PC-9 (cell line): Measurements from ENCODE around the gene TMEM132D. TPM values are rescaled to one million over a fixed set of nuclear protein-coding genes. Genes with fewer than 3 reads are reported as not detected.

Experiments
- BruUV-seq: library from RNA; stranded (reverse); fragments of 400-500 nt; replicated peaks from 2 replicates; lab custom pipeline; 2021; lab: Mats Ljungman, UMichigan
- CTCF ChIA-PET: fragments of 300-600 bp; sonication (Branson Sonifier 250); formaldehyde crosslinking; loops from one replicate; lab custom pipeline; 2022; ENCODE audit warnings: antibody characterized with exemption; lab: Charles Lee
- POLR2A ChIA-PET: fragments of 300-600 bp; sonication (Branson Sonifier 250); formaldehyde crosslinking; loops from one replicate; lab custom pipeline; 2022; ENCODE audit warnings: antibody characterized with exemption; ENCODE audit not compliant: unreplicated experiment; lab: Charles Lee
- DNase-seq, 2 experiments: peaks; one replicate each; pipeline versions ENCODE4 v3.0.0 to v3.0.0-alpha.2; 2015 to 2022; ENCODE audit warnings: mixed read lengths in 1 of 2
- H2AFZ ChIP-seq: fragments of 200-600 bp; sonication (generic); 2 replicates; pipeline ENCODE4 v1.8.1; 2017; ENCODE audit warnings: antibody characterized with exemption
- H3F3A ChIP-seq: fragments of 200-600 bp; sonication (generic); 2 replicates; pipeline ENCODE4 v1.8.1; 2017; ENCODE audit warnings: antibody characterized with exemption, mild to moderate bottlenecking, low read depth; ENCODE audit not compliant: insufficient read depth
- H3K27ac ChIP-seq: fragments of 200-600 bp; sonication (generic); 2 replicates; pipeline ENCODE4 v1.6.1; 2016; ENCODE audit warnings: mixed run types
- H3K27me3 ChIP-seq: fragments of 200-600 bp; sonication (generic); 2 replicates; pipeline ENCODE4 v1.6.1; 2016; ENCODE audit warnings: low read depth, mixed run types; ENCODE audit not compliant: insufficient read depth
- H3K36me3 ChIP-seq: fragments of 200-600 bp; sonication (generic); 2 replicates; pipeline ENCODE4 v1.6.1; 2016; ENCODE audit warnings: low read depth, mixed run types
- H3K4me1 ChIP-seq: fragments of 200-600 bp; sonication (generic); replicated peaks from 2 replicates; pipeline ENCODE4 v1.6.1; 2016; ENCODE audit warnings: mixed run types; ENCODE audit not compliant: insufficient read depth
- H3K4me2 ChIP-seq: fragments of 200-600 bp; sonication (generic); 2 replicates; pipeline ENCODE4 v1.6.1; 2017; ENCODE audit warnings: mixed run types
- H3K4me3 ChIP-seq: fragments of 200-600 bp; sonication (generic); 2 replicates; pipeline ENCODE4 v1.6.1; 2016; ENCODE audit warnings: mixed run types
- H3K79me2 ChIP-seq: fragments of 200-600 bp; sonication (generic); 2 replicates; pipeline ENCODE4 v1.6.1; 2017; ENCODE audit warnings: low read depth, mixed run types
- H3K9me2 ChIP-seq: fragments of 200-600 bp; sonication (generic); 2 replicates; pipeline ENCODE4 v1.8.1; 2017; ENCODE audit warnings: mild to moderate bottlenecking; ENCODE audit not compliant: insufficient read depth
- H3K9me3 ChIP-seq: fragments of 200-600 bp; sonication (generic); 2 replicates; pipeline ENCODE4 v1.8.1; 2016; ENCODE audit warnings: low read depth; ENCODE audit not compliant: insufficient read depth
- H4K20me1 ChIP-seq: fragments of 200-600 bp; sonication (generic); 2 replicates; pipeline ENCODE4 v1.8.1; 2017; ENCODE audit not compliant: insufficient read depth
- EZH2 ChIP-seq: fragments of 200-600 bp; sonication (generic); IDR thresholded peaks from 2 replicates; pipeline ENCODE4 v1.8.0; 2017; ENCODE audit warnings: antibody characterized with exemption, low read depth
- intact Hi-C: fragments of 100-400 bp; cut with micrococcal nuclease; formaldehyde crosslinking; loops from one replicate; pipeline ENCODE4 v1.10.0; 2022; ENCODE audit not compliant: unreplicated experiment
- total RNA-seq: library from RNA; stranded (reverse); gene quantifications from 2 replicates; pipeline ENCODE4 v1.2.3, GENCODE V29; 2021
- TF ChIP-seq, protein P1 (sequence below): fragments of 200-600 bp; sonication (generic); conservative IDR thresholded peaks from 2 replicates; pipeline ENCODE4 v1.6.1; 2017; ENCODE audit warnings: mixed run types, antibody characterized with exemption, mild to moderate bottlenecking, moderate library complexity

Gene TMEM132D
- total RNA-seq, 1 experiment from 2014 or later: not detected

DNA sequence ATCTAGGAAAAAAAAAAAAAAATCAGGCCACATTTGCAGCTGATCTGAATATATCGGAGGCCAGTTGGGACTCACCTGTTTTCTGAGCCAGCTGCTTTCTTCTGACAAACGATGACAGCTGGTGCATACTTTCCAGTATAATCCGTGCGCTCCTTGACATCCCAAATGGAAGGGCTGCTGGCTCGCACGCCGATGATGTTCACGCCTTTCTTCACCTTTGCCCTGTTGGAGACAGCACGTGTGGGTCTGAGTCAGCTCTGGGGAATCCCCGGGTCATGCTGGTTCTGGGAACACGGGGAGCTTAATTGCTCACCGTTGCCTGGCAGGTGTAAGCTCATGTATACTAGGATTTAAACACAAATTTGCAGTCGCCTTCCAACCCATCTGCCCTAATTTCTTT, 372.8 kb downstream of the TMEM132D start:
- H3K9me3 ChIP-seq: no peaks in the 10 kb centered on the region
- TF ChIP-seq, protein P1, sequence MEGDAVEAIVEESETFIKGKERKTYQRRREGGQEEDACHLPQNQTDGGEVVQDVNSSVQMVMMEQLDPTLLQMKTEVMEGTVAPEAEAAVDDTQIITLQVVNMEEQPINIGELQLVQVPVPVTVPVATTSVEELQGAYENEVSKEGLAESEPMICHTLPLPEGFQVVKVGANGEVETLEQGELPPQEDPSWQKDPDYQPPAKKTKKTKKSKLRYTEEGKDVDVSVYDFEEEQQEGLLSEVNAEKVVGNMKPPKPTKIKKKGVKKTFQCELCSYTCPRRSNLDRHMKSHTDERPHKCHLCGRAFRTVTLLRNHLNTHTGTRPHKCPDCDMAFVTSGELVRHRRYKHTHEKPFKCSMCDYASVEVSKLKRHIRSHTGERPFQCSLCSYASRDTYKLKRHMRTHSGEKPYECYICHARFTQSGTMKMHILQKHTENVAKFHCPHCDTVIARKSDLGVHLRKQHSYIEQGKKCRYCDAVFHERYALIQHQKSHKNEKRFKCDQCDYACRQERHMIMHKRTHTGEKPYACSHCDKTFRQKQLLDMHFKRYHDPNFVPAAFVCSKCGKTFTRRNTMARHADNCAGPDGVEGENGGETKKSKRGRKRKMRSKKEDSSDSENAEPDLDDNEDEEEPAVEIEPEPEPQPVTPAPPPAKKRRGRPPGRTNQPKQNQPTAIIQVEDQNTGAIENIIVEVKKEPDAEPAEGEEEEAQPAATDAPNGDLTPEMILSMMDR: no peak
- TF ChIP-seq EZH2: no peak
- H3F3A ChIP-seq: no peaks in the 10 kb centered on the region
- DNase-seq: peak in 1 of 2 experiments; percentile 0
- POLR2A ChIA-PET: no interaction called here
- H3K36me3 ChIP-seq: no peaks in the 10 kb centered on the region
- no peak overlapping the region for H3K27ac ChIP-seq
- intact Hi-C loops: no loop called here
- H4K20me1 ChIP-seq: no peaks in the 10 kb centered on the region
- no peaks in the 10 kb centered on the region for H3K79me2 ChIP-seq
- no TSS peak for BruUV-seq
- CTCF ChIA-PET: no interaction called here
- H3K4me3 ChIP-seq: no peak overlapping the region
- H3K4me2 ChIP-seq: no peak overlapping the region
- H3K4me1 ChIP-seq: no peaks in the 10 kb centered on the region
- no peak overlapping the region for H2AFZ ChIP-seq
- no peaks in the 10 kb centered on the region for H3K27me3 ChIP-seq
- H3K9me2 ChIP-seq: no peaks in the 10 kb centered on the region

DNA sequence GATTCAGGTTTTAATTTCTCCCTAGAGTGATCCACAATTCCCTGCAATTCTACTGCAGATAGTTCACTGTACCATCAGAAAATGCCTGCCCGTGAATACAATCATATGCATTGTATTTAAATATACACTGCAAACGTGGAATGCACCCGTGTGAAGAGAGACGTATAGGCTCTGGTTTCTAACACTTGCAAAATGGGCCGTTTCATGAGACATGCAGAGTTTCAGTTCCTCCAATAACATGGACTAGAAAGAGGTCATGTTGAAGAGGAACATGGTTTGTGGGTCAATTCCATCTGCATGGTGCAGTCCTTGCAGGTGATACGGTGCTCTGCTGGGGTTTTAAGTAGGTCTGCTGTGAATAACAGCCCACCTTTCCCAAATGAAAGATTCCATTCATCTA, 373.3 kb downstream of the TMEM132D start:
- intact Hi-C loops: no loop called here
- ChIA-PET POLR2A (no interaction called here), CTCF (no interaction called here)
- no TSS peak for BruUV-seq
- no peaks in the 10 kb centered on the region for H3K9me3 ChIP-seq
- no peaks in the 10 kb centered on the region for H3K27me3 ChIP-seq
- no peak overlapping the region for H2AFZ ChIP-seq
- no peak for DNase-seq
- no peak overlapping the region for H3K27ac ChIP-seq
- no peaks in the 10 kb centered on the region for H3K36me3 ChIP-seq
- H3K9me2 ChIP-seq: no peaks in the 10 kb centered on the region
- no peaks in the 10 kb centered on the region for H3F3A ChIP-seq
- TF ChIP-seq, protein P1: no peak
- no peak for TF ChIP-seq EZH2
- H3K4me2 ChIP-seq: no peak overlapping the region
- H3K79me2 ChIP-seq: no peaks in the 10 kb centered on the region
- no peaks in the 10 kb centered on the region for H4K20me1 ChIP-seq
- H3K4me3 ChIP-seq: no peak overlapping the region
- no peaks in the 10 kb centered on the region for H3K4me1 ChIP-seq

DNA sequence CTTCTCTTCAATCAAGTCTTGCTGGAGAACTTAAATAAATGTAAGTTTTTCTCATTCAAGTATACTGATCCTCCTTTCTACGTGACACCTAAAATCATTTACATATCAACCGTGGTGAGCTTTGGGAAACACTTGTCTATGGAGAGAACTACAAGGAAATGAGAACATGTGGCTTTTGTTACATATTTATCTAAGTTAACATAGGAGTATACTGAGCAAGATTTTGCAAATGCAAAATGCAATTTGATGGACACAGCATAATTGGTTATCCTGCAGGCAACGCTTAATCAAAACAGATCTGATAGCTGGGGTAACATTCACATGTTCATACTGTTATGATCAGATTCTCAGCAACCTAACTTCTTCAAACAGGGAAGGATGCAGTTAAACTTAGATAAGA, 376.3 kb downstream of the TMEM132D start:
- Histone ChIP-seq H3K36me3 (no peaks in the 10 kb centered on the region), H3F3A (no peaks in the 10 kb centered on the region), H3K4me3 (no peak overlapping the region), H3K4me1 (no peaks in the 10 kb centered on the region), H3K9me3 (no peaks in the 10 kb centered on the region), H3K9me2 (no peaks in the 10 kb centered on the region), H3K27me3 (no peaks in the 10 kb centered on the region), H3K79me2 (no peaks in the 10 kb centered on the region), H4K20me1 (no peaks in the 10 kb centered on the region), H3K27ac (no peak overlapping the region), H2AFZ (no peak overlapping the region), H3K4me2 (no peak overlapping the region)
- TF ChIP-seq, protein P1: no peak
- TF ChIP-seq EZH2: no peak
- ChIA-PET CTCF (no interaction called here), POLR2A (no interaction called here)
- intact Hi-C loops: no loop called here
- no peak for DNase-seq
- no TSS peak for BruUV-seq
